AG04449 (cell line): ENCODE results near the gene ACER2.
"Not testable (repeated sequence)": the region's sequence is repeated elsewhere in the genome, so short reads cannot be mapped to it uniquely, and the experiment has no call there.

Experiments
- CTCF ChIA-PET: fragments of 350-600 bp; formaldehyde crosslinking; extraction: SDS; loops from one replicate; lab custom pipeline; 2021; ENCODE audit warnings: antibody characterized with exemption; lab: Yijun Ruan, JAX
- POLR2A ChIA-PET: fragments of 400-600, 350-600 bp; formaldehyde crosslinking; extraction: SDS; loops from one replicate; lab custom pipeline; 2020; ENCODE audit warnings: antibody characterized with exemption, inconsistent platforms; lab: Yijun Ruan, JAX
- DNase-seq: peaks from one replicate; pipeline ENCODE4 v3.0.0-alpha.2; 2010; ENCODE audit warnings: low read depth, low spot score
- H3K4me3 ChIP-seq: 2 replicates; pipeline ENCODE4 v1.5.1; 2011; ENCODE audit warnings: low read depth, mild to moderate bottlenecking, control low read depth, low read length
- CTCF ChIP-seq: IDR thresholded peaks from one replicate; pipeline ENCODE4 v1.5.1; 2011; ENCODE audit warnings: mild to moderate bottlenecking, moderate library complexity, low read length, control low read depth, inconsistent platforms; ENCODE audit not compliant: insufficient read depth; ENCODE audit errors: missing control alignments

Gene ACER2

GRCh38 chr9:19430201-19430760 is 21.5 kb downstream of the ACER2 start:
- POLR2A ChIA-PET: interaction anchor here (1.2 kb wide), 1 partner anchor 51 kb away, joined by 4 read pairs; the partner anchor contains the start of gene RPS6
- CTCF ChIA-PET: interaction anchor here (1.0 to 1.5 kb wide), 3 partner anchors 14 to 35 kb away, joined by 3 to 6 read pairs (median 3); no protein-coding TSS in a partner anchor
- DNase-seq: no peak
- TF ChIP-seq CTCF: no peak
- no peak overlapping the region for H3K4me3 ChIP-seq

- ChIA-PET CTCF (interaction anchor here (1.5 kb wide), 1 partner anchor 33 kb away, joined by 3 read pairs; no protein-coding TSS in a partner anchor), POLR2A (no interaction called here)
- H3K4me3 ChIP-seq: no peak overlapping the region
- no peak for DNase-seq
- TF ChIP-seq CTCF: no peak
Measured at GRCh38 chr9:19431361-19432171, 22.8 kb downstream of the ACER2 start.

- ChIA-PET POLR2A (no interaction called here), CTCF (no interaction called here)
- no peak for DNase-seq
- no peak for TF ChIP-seq CTCF
- no peak overlapping the region for H3K4me3 ChIP-seq
Measured at GRCh38 chr9:19432473-19432872, 23.7 kb downstream of the ACER2 start.

DNA sequence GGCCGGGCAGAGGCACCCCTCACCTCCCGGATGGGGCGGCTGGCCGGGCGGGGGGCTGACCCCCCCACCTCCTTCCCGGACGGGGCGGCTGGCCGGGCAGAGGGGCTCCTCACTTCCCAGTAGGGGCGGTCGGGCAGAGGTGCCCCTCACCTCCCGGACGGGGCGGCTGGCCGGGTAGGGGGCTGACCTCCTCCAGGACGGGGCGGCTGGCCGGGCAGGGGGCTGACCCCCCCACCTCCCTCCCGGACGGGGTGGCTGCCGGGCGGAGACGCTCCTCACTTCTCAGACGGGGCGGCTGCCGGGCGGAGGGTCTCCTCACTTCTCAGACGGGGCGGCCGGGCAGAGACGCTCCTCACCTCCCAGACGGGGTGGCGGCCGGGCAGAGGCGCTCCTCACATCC is 24.9 kb downstream of the ACER2 start:
- DNase-seq, POLR2A ChIA-PET, H3K4me3 ChIP-seq, CTCF ChIA-PET: not testable (repeated sequence)

DNA sequence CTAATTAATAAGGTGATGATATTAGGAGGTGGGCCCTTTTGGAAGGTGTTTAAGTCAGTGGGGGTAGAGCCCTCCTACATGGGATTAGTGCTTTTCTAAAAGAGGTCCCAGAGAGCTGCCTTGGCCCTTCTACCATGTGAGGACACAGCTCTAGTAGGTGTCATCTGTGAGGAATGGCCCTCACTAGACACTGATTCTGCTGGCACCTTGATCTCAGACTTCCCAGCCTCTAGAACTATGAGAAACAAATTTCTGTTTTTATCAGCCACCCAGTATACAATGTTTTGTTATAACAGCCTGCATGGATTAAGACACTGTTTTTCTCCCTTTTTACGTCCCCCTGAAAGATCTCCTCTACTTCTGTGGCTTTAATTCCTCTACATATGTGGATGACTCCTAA is 31.6 kb downstream of the ACER2 start:
- CTCF ChIA-PET: interaction anchor here (1.2 to 4.3 kb wide), 2 partner anchors 24 to 52 kb away, joined by 3 to 25 read pairs; no protein-coding TSS in a partner anchor
- no peak overlapping the region for H3K4me3 ChIP-seq
- no peak for DNase-seq
- POLR2A ChIA-PET: no interaction called here
- TF ChIP-seq CTCF: no peak

DNA sequence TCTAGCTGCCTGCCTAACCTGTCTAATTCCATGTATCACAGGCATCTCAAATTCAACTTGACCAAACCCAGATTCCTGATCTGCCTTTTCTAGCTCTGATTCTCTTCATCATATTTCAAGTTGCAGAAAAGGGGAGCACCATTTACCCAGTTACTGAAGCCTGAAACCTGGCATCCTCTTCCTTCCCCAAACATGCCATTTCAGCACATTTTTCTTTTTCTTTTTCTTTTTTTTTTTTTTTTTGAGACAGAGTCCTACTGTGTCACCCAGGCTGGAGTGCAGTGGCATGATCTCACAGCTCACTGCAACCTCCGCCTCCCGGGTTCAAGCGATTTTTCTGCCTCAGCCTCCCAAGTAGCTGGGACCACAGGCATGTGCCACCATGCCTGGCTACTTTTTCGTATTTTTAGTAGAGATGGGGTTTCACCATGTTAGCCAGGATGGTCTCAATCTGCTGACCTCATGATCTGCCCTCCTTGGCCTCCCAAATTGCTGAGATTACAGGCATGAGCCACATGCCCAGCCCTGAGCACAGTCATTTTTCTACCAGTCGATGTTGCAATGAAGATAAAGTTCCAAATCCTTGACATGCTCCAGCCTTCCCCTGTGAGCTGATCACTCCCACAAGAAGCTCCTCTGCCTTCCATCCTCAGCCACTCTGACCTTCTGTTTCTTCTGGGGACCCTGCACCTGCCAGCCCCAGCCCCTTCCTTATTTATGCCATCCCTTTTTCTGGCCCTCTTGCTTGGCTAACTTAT is 32.2 kb downstream of the ACER2 start:
- H3K4me3 ChIP-seq: no peak overlapping the region
- no peak for TF ChIP-seq CTCF
- POLR2A ChIA-PET: no interaction called here
- no peak for DNase-seq
- CTCF ChIA-PET: interaction anchor here (4.3 kb wide), 1 partner anchor 23 kb away, joined by 25 read pairs; no protein-coding TSS in a partner anchor
